GM21381 (cell line): ENCODE measurements around the gene FAM219A.
"Not testable (repeated sequence)": the region's sequence is repeated elsewhere in the genome, so short reads cannot be mapped to it uniquely, and the experiment has no call there.

ENCODE experiments used
- ATAC-seq: cut with Tn5 transposase; IDR thresholded peaks from one replicate; pipeline ENCODE4 v1.9.1; 2021; ENCODE audit warnings: mild to moderate bottlenecking, moderate library complexity; ENCODE audit not compliant: unreplicated experiment

The FAM219A gene

GRCh38 chr9:34363619-34364351 is 94.6 kb downstream of the FAM219A start:
- no peak for ATAC-seq

DNA sequence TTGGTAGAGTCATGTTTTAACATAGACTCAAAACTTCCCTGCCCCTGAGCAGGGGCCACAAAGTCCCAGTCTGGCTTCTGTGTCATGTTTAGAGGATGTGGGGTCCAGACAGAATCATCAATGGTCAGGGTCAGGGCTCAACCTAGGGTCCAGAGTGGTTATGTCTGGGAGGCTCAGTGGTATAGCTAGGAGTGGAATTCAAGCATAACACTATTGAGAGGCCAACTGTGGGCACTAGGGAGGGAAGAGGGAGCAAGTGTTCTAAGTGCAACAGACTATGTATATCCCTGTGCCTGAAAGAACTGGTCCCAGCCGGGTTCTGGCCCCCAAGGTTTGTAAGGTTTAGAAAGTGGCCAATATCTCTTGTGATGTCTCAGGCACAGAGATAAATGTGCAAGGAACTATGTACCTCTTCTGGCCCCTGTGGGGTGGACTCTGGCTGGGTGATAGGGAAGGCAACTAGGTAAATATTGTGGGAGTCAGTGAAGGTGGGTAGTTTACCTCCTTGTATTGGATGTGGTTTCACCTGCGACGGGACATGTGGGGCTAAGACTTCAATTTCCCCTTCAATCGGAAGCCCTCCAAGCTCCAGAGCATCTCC is 95.7 kb downstream of the FAM219A start:
- no peak for ATAC-seq

DNA sequence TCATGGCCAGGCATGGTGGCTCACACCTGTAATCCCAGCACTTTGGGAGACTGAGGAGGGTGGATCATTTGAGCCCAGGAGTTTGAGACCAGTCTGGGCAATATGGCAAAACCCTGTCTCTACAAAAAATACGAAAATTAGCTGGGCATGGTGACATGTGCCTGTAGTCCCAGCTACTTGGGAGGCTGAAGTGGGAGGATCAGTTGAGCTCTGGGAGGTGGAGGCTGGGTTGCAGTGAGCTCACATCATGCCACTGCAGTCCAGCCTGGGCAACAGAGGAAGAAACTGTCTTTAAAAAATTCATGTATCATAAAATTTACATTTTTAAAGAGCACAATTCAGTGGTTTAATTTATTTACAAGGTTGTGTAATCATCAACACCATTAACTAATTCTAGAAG is 105.4 kb downstream of the FAM219A start:
- ATAC-seq: not testable (repeated sequence)

GRCh38 chr9:34352122-34352652 is 106.2 kb downstream of the FAM219A start:
- ATAC-seq: not testable (repeated sequence)

DNA sequence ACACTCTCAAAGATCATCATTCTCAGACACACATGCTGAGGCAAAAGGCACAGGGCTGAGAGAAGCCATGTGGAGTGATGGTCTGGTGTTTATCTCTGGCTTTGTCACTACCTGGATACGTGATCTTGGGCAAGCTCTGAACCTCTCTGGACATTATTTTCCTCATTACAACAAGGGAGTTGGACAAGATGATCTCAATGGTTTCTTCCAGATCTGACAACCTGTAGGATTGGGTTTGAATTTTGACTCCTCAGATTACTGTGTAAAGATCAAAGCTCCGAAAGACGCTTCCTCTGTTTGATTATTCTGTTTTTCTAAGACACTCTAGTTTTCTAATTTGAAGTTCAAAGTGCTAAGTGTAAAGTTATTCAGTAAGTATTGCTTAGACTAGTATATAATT is 109.0 kb downstream of the FAM219A start:
- ATAC-seq: no peak
